ENCODE data around the gene KDM4B.
"Not testable (repeated sequence)": the region's sequence is repeated elsewhere in the genome, so short reads cannot be mapped to it uniquely, and the experiment has no call there.

The KDM4B gene

GRCh38 chr19:4967738-4968461, 1.0 kb upstream of the KDM4B start:
- no peak overlapping the region for H3K4me3 ChIP-seq (ENCODE audit: low read depth, low read length)

- peak overlapping the region; percentile 45 for H3K4me3 ChIP-seq (ENCODE audit: low read depth, low read length)
Observed at GRCh38 chr19:4969292-4969771, 419 bp downstream of the KDM4B start.

GRCh38 chr19:4969772-4970531, 1.0 kb downstream of the KDM4B start:
- peak overlapping the region; percentile 45 for H3K4me3 ChIP-seq (ENCODE audit: low read depth, low read length)

- H3K4me3 ChIP-seq (ENCODE audit: low read depth, low read length): peak overlapping the region; percentile 45
Observed at GRCh38 chr19:4970558-4971423, 1.9 kb downstream of the KDM4B start.

GRCh38 chr19:4971424-4971793, 2.5 kb downstream of the KDM4B start:
- H3K4me3 ChIP-seq (ENCODE audit: low read depth, low read length): peak overlapping the region; percentile 45

- H3K4me3 ChIP-seq (ENCODE audit: low read depth, low read length): no peak overlapping the region
Observed at GRCh38 chr19:4971816-4972495, 3.0 kb downstream of the KDM4B start.

- no peak overlapping the region for H3K4me3 ChIP-seq (ENCODE audit: low read depth, low read length)
Observed at GRCh38 chr19:4972509-4973230, 3.8 kb downstream of the KDM4B start.

- H3K4me3 ChIP-seq (ENCODE audit: low read depth, low read length): no peak overlapping the region
Observed at GRCh38 chr19:4974880-4975469, 6.1 kb downstream of the KDM4B start.

GRCh38 chr19:4975601-4976000, 6.7 kb downstream of the KDM4B start:
- H3K4me3 ChIP-seq (ENCODE audit: low read depth, low read length): not testable (repeated sequence)

- no peak overlapping the region for H3K4me3 ChIP-seq (ENCODE audit: low read depth, low read length)
Observed at GRCh38 chr19:4976401-4977298, 7.7 kb downstream of the KDM4B start.

GRCh38 chr19:4977299-4978174, 8.6 kb downstream of the KDM4B start:
- no peak overlapping the region for H3K4me3 ChIP-seq (ENCODE audit: low read depth, low read length)

GRCh38 chr19:4979211-4979807, 10.4 kb downstream of the KDM4B start:
- H3K4me3 ChIP-seq (ENCODE audit: low read depth, low read length): no peak overlapping the region

GRCh38 chr19:4980067-4980466, 11.2 kb downstream of the KDM4B start:
- no peak overlapping the region for H3K4me3 ChIP-seq (ENCODE audit: low read depth, low read length)

GRCh38 chr19:4980838-4981680, 12.1 kb downstream of the KDM4B start:
- no peak overlapping the region for H3K4me3 ChIP-seq (ENCODE audit: low read depth, low read length)

GRCh38 chr19:4981681-4981958, 12.7 kb downstream of the KDM4B start:
- no peak overlapping the region for H3K4me3 ChIP-seq (ENCODE audit: low read depth, low read length)

GRCh38 chr19:4983346-4984105, 14.6 kb downstream of the KDM4B start:
- no peak overlapping the region for H3K4me3 ChIP-seq (ENCODE audit: low read depth, low read length)
